SK-N-MC (cell line): Measurements from ENCODE around the gene TMEM200B.

Source experiments
- EZH2 ChIP-seq: fragments of 200-600 bp; sonication (generic); IDR thresholded peaks from one replicate; pipeline ENCODE4 v1.6.1; 2017; ENCODE audit warnings: antibody characterized with exemption
- FOXP2 ChIP-seq: optimal IDR thresholded peaks from 2 replicates; pipeline ENCODE3; 2011; ENCODE audit warnings: mild to moderate bottlenecking, moderate library complexity; ENCODE audit not compliant: insufficient read depth; ENCODE audit errors: extremely low read length, control extremely low read depth
- POLR2AphosphoS5 ChIP-seq: IDR thresholded peaks from 2 replicates; pipeline ENCODE4 v1.6.1; 2012; ENCODE audit warnings: mild to moderate bottlenecking, low read depth, low read length, borderline replicate concordance

- TF ChIP-seq EZH2: no peak
- TF ChIP-seq POLR2AphosphoS5: no peak
- TF ChIP-seq FOXP2: no peak
Observed at GRCh38 chr1:29096231-29096886, 27.3 kb downstream of the TMEM200B start.
